ENCODE measurements around the gene GPR137C.

The GPR137C gene

GRCh38 chr14:52575858-52576257, 23.2 kb downstream of the GPR137C start:
- no peak for FAIRE-seq

- no peak for FAIRE-seq
Measured at GRCh38 chr14:52583544-52583943, 30.9 kb downstream of the GPR137C start.

- no peak for FAIRE-seq
Measured at GRCh38 chr14:52589646-52590045, 37.0 kb downstream of the GPR137C start.

- no peak for FAIRE-seq
Measured at GRCh38 chr14:52590318-52590717, 37.7 kb downstream of the GPR137C start.

GRCh38 chr14:52596320-52596719, 43.7 kb downstream of the GPR137C start:
- FAIRE-seq = no peak

- FAIRE-seq = no peak
Measured at GRCh38 chr14:52596861-52597260, 44.2 kb downstream of the GPR137C start.

GRCh38 chr14:52598568-52598967, 45.9 kb downstream of the GPR137C start:
- FAIRE-seq = no peak

GRCh38 chr14:52599974-52600373, 47.3 kb downstream of the GPR137C start:
- no peak for FAIRE-seq

- no peak for FAIRE-seq
Measured at GRCh38 chr14:52602131-52602530, 49.5 kb downstream of the GPR137C start.

- no peak for FAIRE-seq
Measured at GRCh38 chr14:52607061-52607460, 54.4 kb downstream of the GPR137C start.

- no peak for FAIRE-seq
Measured at GRCh38 chr14:52609445-52610044, 56.9 kb downstream of the GPR137C start.

- FAIRE-seq = no peak
Measured at GRCh38 chr14:52610187-52610586, 57.6 kb downstream of the GPR137C start.

- FAIRE-seq = no peak
Measured at GRCh38 chr14:52618602-52619001, 66.0 kb downstream of the GPR137C start.

- FAIRE-seq = no peak
Measured at GRCh38 chr14:52619687-52620086, 67.1 kb downstream of the GPR137C start.

- no peak for FAIRE-seq
Measured at GRCh38 chr14:52640137-52640536, 87.5 kb downstream of the GPR137C start.

GRCh38 chr14:52641745-52642144, 89.1 kb downstream of the GPR137C start:
- FAIRE-seq = no peak

- no peak for FAIRE-seq
Measured at GRCh38 chr14:52649511-52649910, 96.9 kb downstream of the GPR137C start.

- FAIRE-seq = no peak
Measured at GRCh38 chr14:52650774-52651173, 98.1 kb downstream of the GPR137C start.

- no peak for FAIRE-seq
Measured at GRCh38 chr14:52656905-52657304, 104.3 kb downstream of the GPR137C start.

- FAIRE-seq = no peak
Measured at GRCh38 chr14:52660325-52660724, 107.7 kb downstream of the GPR137C start.

GRCh38 chr14:52660832-52661231, 108.2 kb downstream of the GPR137C start:
- no peak for FAIRE-seq

- no peak for FAIRE-seq
Measured at GRCh38 chr14:52661314-52661713, 108.7 kb downstream of the GPR137C start.

GRCh38 chr14:52663850-52664249, 111.2 kb downstream of the GPR137C start:
- no peak for FAIRE-seq

- FAIRE-seq = no peak
Measured at GRCh38 chr14:52678591-52678990, 126.0 kb downstream of the GPR137C start.

GRCh38 chr14:52683985-52684520, 131.4 kb downstream of the GPR137C start:
- no peak for FAIRE-seq

Data from colon (tissue), 2 donors.